CD4-positive, CD25-positive, alpha-beta regulatory T cell (primary cell): ENCODE data around the gene IRF3. TPM values are rescaled to one million over a fixed set of nuclear protein-coding genes. Genes with fewer than 3 reads are reported as not detected.
A peak's percentile ranks its signal among the peaks of the same experiment; 100 is the strongest.

ENCODE experiments used
- ATAC-seq, 2 donors: fragments of 150-1000 bp; cut with Tn5 transposase; one replicate each; pipeline ENCODE4 v1.10.0; 2021; ENCODE audit warnings: low read depth in 2 of 2, moderate number of reproducible peaks in 2 of 2, moderate library complexity in 1 of 2
- DNase-seq, 3 donors: peaks; one replicate each; pipeline versions ENCODE4 v3.0.0 to v3.0.0-alpha.2; 2012 to 2022; ENCODE audit warnings: mixed read lengths in 1 of 3
- H3K27ac ChIP-seq: one replicate; pipeline ENCODE4 v1.7.0; 2013; ENCODE audit warnings: mild to moderate bottlenecking, low read length; ENCODE audit not compliant: insufficient read depth, poor library complexity, severe bottlenecking
- H3K27me3 ChIP-seq: one replicate; pipeline ENCODE4 v1.7.0; 2013; ENCODE audit warnings: low read length; ENCODE audit not compliant: control insufficient read depth, insufficient read depth
- H3K36me3 ChIP-seq: one replicate; pipeline ENCODE4 v1.7.0; 2013; ENCODE audit warnings: mild to moderate bottlenecking, low read length, moderate library complexity; ENCODE audit not compliant: control insufficient read depth, insufficient read depth
- H3K4me1 ChIP-seq: 2 replicates; pipeline ENCODE4 v1.7.0; 2013; ENCODE audit warnings: mild to moderate bottlenecking, low read length; ENCODE audit not compliant: insufficient read depth, control insufficient read depth, poor library complexity, severe bottlenecking
- H3K4me3 ChIP-seq: one replicate; pipeline ENCODE4 v1.7.0; 2013; ENCODE audit warnings: low read depth, mild to moderate bottlenecking, low read length, moderate library complexity
- H3K9me3 ChIP-seq, 2 experiments: 1 replicate in 1 of 2; 2 replicates in 1 of 2; pipeline ENCODE4 v1.7.0; 2013; ENCODE audit warnings: low read length in 2 of 2, mild to moderate bottlenecking in 1 of 2, moderate library complexity in 1 of 2; ENCODE audit not compliant: control insufficient read depth in 2 of 2
- H3K27ac Mint-ChIP-seq, 3 donors: one replicate each; pipeline ENCODE4 v1.8.0; 2020 to 2022; ENCODE audit warnings: mild to moderate bottlenecking in 3 of 3, mixed read lengths in 3 of 3, moderate library complexity in 2 of 3
- H3K27me3 Mint-ChIP-seq: one replicate; pipeline ENCODE4 v1.8.0; 2022; ENCODE audit warnings: mild to moderate bottlenecking, mixed read lengths
- H3K36me3 Mint-ChIP-seq: one replicate; pipeline ENCODE4 v1.8.0; 2020; ENCODE audit warnings: mixed read lengths
- H3K4me1 Mint-ChIP-seq, 4 donors: one replicate each; pipeline ENCODE4 v1.8.0; 2020 to 2022; ENCODE audit warnings: mixed read lengths in 4 of 4, mild to moderate bottlenecking in 1 of 4
- H3K4me3 Mint-ChIP-seq, 4 donors: one replicate each; pipeline ENCODE4 v1.8.0; 2020 to 2022; ENCODE audit warnings: mild to moderate bottlenecking in 4 of 4, mixed read lengths in 4 of 4, moderate library complexity in 3 of 4
- H3K9me3 Mint-ChIP-seq, 7 donors: one replicate each; pipeline ENCODE4 v1.8.0; 2020 to 2022; ENCODE audit warnings: mixed read lengths in 7 of 7, mild to moderate bottlenecking in 3 of 7, moderate library complexity in 2 of 7
- polyA plus RNA-seq, 4 donors: library from polyadenylated mRNA; unstranded; fragments of 300-500 nt; fragmentation: Illumina TruSeq; gene quantifications; one replicate each; pipeline ENCODE4 v1.2.3, GENCODE V29; 2021
- total RNA-seq: library from RNA; stranded (reverse); gene quantifications from one replicate; pipeline ENCODE4 v1.2.3, GENCODE V29; 2022

Gene IRF3
- total and polyA plus RNA-seq, 5 donors from 2014 or later, result 76.4 to 235 (median 99.4) TPM

DNA sequence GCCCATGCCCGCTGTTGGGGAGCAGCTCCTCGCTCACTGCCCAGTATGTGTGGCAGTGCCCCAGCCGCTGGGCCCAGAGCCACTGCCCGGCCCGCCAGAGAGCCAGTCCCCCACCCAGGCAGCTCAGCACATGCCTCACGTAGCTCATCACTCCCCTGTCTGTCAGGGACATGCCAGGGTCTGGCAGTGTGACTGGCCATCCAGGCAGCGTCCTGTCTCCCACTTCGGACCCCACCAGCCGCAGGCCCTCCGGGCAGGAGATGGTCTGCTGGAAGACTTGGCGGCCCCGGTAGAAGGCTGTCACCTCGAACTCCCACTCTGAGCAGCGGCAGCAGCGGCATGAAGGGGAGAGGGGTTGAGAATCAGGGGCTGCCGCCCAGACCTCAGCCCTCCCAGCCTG, 3.6 kb downstream of the IRF3 start:
- peaks cover 38% of the 10 kb centered on the region for H3K4me1 ChIP-seq
- H3K9me3 ChIP-seq, result no peaks in the 10 kb centered on the region
- ATAC-seq, result no peak
- DNase-seq, result no peak
- Mint-ChIP-seq H3K36me3 (peaks cover 8% of the 10 kb centered on the region), H3K9me3 (no peaks in the 10 kb centered on the region), H3K4me1 (peaks cover 0 to 62% (median 19%) of the 10 kb centered on the region in 4 donors), H3K27ac (peak overlapping the region in 2 of 3 donors; percentile 36 to 63), H3K4me3 (peak overlapping the region in 2 of 4 donors; percentile 13 to 22), H3K27me3 (peaks cover 6% of the 10 kb centered on the region)
- H3K27me3 ChIP-seq, result no peaks in the 10 kb centered on the region
- H3K27ac ChIP-seq, result peak overlapping the region; percentile 87
- no peak overlapping the region for H3K4me3 ChIP-seq
- peaks cover 39% of the 10 kb centered on the region for H3K36me3 ChIP-seq

GRCh38 chr19:49660338-49660961, 5.2 kb downstream of the IRF3 start:
- no peak overlapping the region for H3K4me3 ChIP-seq
- H3K4me3 Mint-ChIP-seq, result peak overlapping the region in 2 of 4 donors; percentile 7 to 61
- DNase-seq (no peak), ATAC-seq (no peak)
- H3K36me3 ChIP-seq, result peaks cover 47% of the 10 kb centered on the region
- H3K36me3 Mint-ChIP-seq, result peaks cover 14% of the 10 kb centered on the region
- no peaks in the 10 kb centered on the region for H3K9me3 ChIP-seq
- peaks cover 2% of the 10 kb centered on the region for H3K27me3 Mint-ChIP-seq
- H3K27ac Mint-ChIP-seq, result no peak overlapping the region
- no peaks in the 10 kb centered on the region for H3K27me3 ChIP-seq
- H3K27ac ChIP-seq, result no peak overlapping the region
- peaks cover 26% of the 10 kb centered on the region for H3K4me1 ChIP-seq
- H3K9me3 Mint-ChIP-seq, result no peaks in the 10 kb centered on the region
- H3K4me1 Mint-ChIP-seq, result peaks cover 0 to 51% (median 10%) of the 10 kb centered on the region in 4 donors

GRCh38 chr19:49658566-49659442, 6.9 kb downstream of the IRF3 start:
- H3K27ac Mint-ChIP-seq, result no peak overlapping the region
- ATAC-seq (no peak), DNase-seq (no peak)
- H3K27me3 Mint-ChIP-seq, result no peaks in the 10 kb centered on the region
- no peak overlapping the region for H3K4me3 Mint-ChIP-seq
- no peaks in the 10 kb centered on the region for H3K9me3 Mint-ChIP-seq
- Histone ChIP-seq H3K27ac (no peak overlapping the region), H3K27me3 (no peaks in the 10 kb centered on the region), H3K36me3 (peaks cover 55% of the 10 kb centered on the region), H3K4me3 (no peak overlapping the region), H3K4me1 (peaks cover 18% of the 10 kb centered on the region), H3K9me3 (no peaks in the 10 kb centered on the region)
- H3K4me1 Mint-ChIP-seq, result peaks cover 0 to 40% (median 2%) of the 10 kb centered on the region in 4 donors
- peaks cover 13% of the 10 kb centered on the region for H3K36me3 Mint-ChIP-seq

GRCh38 chr19:49658139-49658517, 7.5 kb downstream of the IRF3 start:
- Histone ChIP-seq H3K36me3 (peaks cover 55% of the 10 kb centered on the region), H3K4me1 (peaks cover 11% of the 10 kb centered on the region), H3K9me3 (no peaks in the 10 kb centered on the region), H3K4me3 (no peak overlapping the region), H3K27ac (no peak overlapping the region), H3K27me3 (no peaks in the 10 kb centered on the region)
- H3K4me1 Mint-ChIP-seq, result peaks cover 0 to 33% (median 0%) of the 10 kb centered on the region in 4 donors
- H3K4me3 Mint-ChIP-seq, result peak overlapping the region in 1 of 4 donors; percentile 83
- ATAC-seq (no peak), DNase-seq (no peak)
- peaks cover 13% of the 10 kb centered on the region for H3K36me3 Mint-ChIP-seq
- no peaks in the 10 kb centered on the region for H3K27me3 Mint-ChIP-seq
- H3K27ac Mint-ChIP-seq, result no peak overlapping the region
- H3K9me3 Mint-ChIP-seq, result peaks cover 0 to 2% (median 0%) of the 10 kb centered on the region in 7 donors

GRCh38 chr19:49657493-49658138, 8.0 kb downstream of the IRF3 start:
- no peak for ATAC-seq
- Mint-ChIP-seq H3K27ac (peak overlapping the region in 1 of 3 donors; percentile 48), H3K4me3 (peak overlapping the region in 1 of 4 donors; percentile 83), H3K36me3 (peaks cover 16% of the 10 kb centered on the region), H3K4me1 (peaks cover 0 to 28% (median 0%) of the 10 kb centered on the region in 4 donors), H3K9me3 (peaks cover 0 to 2% (median 0%) of the 10 kb centered on the region in 7 donors), H3K27me3 (no peaks in the 10 kb centered on the region)
- H3K4me1 ChIP-seq, result peaks cover 6% of the 10 kb centered on the region
- DNase-seq, result no peak
- no peaks in the 10 kb centered on the region for H3K27me3 ChIP-seq
- H3K9me3 ChIP-seq, result no peaks in the 10 kb centered on the region
- H3K36me3 ChIP-seq, result peaks cover 56% of the 10 kb centered on the region
- H3K27ac ChIP-seq, result no peak overlapping the region
- no peak overlapping the region for H3K4me3 ChIP-seq

GRCh38 chr19:49656456-49657109, 9.1 kb downstream of the IRF3 start:
- peak overlapping the region in 1 of 3 donors; percentile 12 for H3K27ac Mint-ChIP-seq
- peaks cover 0 to 22% (median 0%) of the 10 kb centered on the region in 4 donors for H3K4me1 Mint-ChIP-seq
- no peak overlapping the region for H3K27ac ChIP-seq
- no peaks in the 10 kb centered on the region for H3K27me3 ChIP-seq
- no peaks in the 10 kb centered on the region for H3K27me3 Mint-ChIP-seq
- no peak overlapping the region for H3K4me3 Mint-ChIP-seq
- no peaks in the 10 kb centered on the region for H3K4me1 ChIP-seq
- DNase-seq (no peak), ATAC-seq (no peak)
- H3K9me3 ChIP-seq, result no peaks in the 10 kb centered on the region
- H3K9me3 Mint-ChIP-seq, result peaks cover 0 to 2% (median 0%) of the 10 kb centered on the region in 7 donors
- peaks cover 16% of the 10 kb centered on the region for H3K36me3 Mint-ChIP-seq
- H3K4me3 ChIP-seq, result no peak overlapping the region
- peaks cover 50% of the 10 kb centered on the region for H3K36me3 ChIP-seq
